ENCODE results near the gene S100A10. TPM values are rescaled to one million over a fixed set of nuclear protein-coding genes. Genes with fewer than 3 reads are reported as not detected.

Gene S100A10
- total and polyA plus RNA-seq, 4 donors, result 7.0 to 99.5 (median 35.4) TPM

DNA sequence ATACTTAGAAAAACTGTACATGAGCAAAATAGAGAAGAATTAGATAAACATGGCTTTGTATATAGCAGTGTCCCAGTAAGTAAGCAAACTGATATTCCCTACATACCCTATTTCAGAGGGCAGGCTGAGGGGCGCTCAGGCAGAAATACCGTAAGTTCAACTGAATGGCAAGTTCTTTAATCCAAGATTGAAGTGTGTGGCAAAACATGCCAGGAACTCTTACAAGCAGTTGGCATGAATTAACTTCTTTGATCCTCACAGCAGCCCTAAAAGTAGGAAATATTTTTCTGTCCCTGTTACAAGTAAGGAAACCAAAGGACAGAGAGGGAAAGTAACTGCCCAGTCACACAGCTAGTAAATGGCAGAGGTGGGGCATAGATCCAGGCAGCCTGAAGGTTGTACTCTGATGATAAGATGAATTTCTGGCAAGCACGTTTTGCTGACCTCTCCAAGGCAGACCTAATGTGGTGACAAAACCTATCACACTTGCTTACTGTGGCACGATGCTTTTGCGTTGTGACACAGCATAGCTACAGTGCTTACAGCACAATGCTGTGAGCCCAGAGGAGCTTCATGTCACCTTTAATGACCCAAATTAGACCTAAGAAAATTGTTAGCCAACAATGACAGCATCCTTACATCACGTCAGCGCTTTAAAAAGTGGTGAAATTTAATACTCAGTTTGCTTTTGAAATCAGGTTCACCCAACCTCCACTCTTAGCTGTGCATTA lies 49.4 kb downstream of the S100A10 start (continued):
- TF ChIP-seq, protein P1, sequence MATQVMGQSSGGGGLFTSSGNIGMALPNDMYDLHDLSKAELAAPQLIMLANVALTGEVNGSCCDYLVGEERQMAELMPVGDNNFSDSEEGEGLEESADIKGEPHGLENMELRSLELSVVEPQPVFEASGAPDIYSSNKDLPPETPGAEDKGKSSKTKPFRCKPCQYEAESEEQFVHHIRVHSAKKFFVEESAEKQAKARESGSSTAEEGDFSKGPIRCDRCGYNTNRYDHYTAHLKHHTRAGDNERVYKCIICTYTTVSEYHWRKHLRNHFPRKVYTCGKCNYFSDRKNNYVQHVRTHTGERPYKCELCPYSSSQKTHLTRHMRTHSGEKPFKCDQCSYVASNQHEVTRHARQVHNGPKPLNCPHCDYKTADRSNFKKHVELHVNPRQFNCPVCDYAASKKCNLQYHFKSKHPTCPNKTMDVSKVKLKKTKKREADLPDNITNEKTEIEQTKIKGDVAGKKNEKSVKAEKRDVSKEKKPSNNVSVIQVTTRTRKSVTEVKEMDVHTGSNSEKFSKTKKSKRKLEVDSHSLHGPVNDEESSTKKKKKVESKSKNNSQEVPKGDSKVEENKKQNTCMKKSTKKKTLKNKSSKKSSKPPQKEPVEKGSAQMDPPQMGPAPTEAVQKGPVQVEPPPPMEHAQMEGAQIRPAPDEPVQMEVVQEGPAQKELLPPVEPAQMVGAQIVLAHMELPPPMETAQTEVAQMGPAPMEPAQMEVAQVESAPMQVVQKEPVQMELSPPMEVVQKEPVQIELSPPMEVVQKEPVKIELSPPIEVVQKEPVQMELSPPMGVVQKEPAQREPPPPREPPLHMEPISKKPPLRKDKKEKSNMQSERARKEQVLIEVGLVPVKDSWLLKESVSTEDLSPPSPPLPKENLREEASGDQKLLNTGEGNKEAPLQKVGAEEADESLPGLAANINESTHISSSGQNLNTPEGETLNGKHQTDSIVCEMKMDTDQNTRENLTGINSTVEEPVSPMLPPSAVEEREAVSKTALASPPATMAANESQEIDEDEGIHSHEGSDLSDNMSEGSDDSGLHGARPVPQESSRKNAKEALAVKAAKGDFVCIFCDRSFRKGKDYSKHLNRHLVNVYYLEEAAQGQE (IDR thresholded peaks at IDR 0.05), result no peak
- TF ChIP-seq, protein P2, sequence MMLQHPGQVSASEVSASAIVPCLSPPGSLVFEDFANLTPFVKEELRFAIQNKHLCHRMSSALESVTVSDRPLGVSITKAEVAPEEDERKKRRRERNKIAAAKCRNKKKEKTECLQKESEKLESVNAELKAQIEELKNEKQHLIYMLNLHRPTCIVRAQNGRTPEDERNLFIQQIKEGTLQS (IDR thresholded peaks at IDR 0.05), result no peak
- TF ChIP-seq NR2F2 (IDR thresholded peaks at IDR 0.05), result no peak

DNA sequence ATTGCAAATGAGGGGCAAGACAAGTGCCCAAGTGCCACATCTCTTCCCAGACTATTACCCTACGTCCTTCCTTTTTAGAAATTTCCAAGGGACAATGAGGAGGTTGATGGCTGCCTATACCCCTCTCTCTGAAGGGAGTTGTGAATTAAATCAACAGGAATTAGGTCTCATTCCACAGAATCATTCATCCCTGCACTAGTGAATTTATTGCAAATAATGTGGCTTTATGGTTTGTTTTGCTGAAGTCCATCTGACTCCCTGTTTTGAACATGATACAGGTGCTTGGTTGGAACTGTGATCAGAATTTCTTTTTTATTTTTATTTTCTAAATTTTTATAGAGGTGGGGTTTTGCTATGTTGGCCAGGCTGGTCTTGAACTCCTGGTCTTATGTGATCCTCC lies 50.1 kb downstream of the S100A10 start:
- no peak for TF ChIP-seq HNF4G (IDR thresholded peaks at IDR 0.05)
- TF ChIP-seq FOXA2 (IDR thresholded peaks at IDR 0.05), result no peak
- TF ChIP-seq, protein P3, sequence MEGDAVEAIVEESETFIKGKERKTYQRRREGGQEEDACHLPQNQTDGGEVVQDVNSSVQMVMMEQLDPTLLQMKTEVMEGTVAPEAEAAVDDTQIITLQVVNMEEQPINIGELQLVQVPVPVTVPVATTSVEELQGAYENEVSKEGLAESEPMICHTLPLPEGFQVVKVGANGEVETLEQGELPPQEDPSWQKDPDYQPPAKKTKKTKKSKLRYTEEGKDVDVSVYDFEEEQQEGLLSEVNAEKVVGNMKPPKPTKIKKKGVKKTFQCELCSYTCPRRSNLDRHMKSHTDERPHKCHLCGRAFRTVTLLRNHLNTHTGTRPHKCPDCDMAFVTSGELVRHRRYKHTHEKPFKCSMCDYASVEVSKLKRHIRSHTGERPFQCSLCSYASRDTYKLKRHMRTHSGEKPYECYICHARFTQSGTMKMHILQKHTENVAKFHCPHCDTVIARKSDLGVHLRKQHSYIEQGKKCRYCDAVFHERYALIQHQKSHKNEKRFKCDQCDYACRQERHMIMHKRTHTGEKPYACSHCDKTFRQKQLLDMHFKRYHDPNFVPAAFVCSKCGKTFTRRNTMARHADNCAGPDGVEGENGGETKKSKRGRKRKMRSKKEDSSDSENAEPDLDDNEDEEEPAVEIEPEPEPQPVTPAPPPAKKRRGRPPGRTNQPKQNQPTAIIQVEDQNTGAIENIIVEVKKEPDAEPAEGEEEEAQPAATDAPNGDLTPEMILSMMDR (IDR thresholded peaks at IDR 0.05; ENCODE audit: low read depth, low read length, missing input control), result no peak
- no peak for TF ChIP-seq JUND (IDR thresholded peaks at IDR 0.05)
- TF ChIP-seq, protein P4, sequence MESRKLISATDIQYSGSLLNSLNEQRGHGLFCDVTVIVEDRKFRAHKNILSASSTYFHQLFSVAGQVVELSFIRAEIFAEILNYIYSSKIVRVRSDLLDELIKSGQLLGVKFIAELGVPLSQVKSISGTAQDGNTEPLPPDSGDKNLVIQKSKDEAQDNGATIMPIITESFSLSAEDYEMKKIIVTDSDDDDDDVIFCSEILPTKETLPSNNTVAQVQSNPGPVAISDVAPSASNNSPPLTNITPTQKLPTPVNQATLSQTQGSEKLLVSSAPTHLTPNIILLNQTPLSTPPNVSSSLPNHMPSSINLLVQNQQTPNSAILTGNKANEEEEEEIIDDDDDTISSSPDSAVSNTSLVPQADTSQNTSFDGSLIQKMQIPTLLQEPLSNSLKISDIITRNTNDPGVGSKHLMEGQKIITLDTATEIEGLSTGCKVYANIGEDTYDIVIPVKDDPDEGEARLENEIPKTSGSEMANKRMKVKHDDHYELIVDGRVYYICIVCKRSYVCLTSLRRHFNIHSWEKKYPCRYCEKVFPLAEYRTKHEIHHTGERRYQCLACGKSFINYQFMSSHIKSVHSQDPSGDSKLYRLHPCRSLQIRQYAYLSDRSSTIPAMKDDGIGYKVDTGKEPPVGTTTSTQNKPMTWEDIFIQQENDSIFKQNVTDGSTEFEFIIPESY (IDR thresholded peaks at IDR 0.05), result no peak
- TF ChIP-seq RXRA (IDR thresholded peaks at IDR 0.05), result no peak
- no peak for TF ChIP-seq YY1 (IDR thresholded peaks at IDR 0.05)
- TF ChIP-seq, protein P5, sequence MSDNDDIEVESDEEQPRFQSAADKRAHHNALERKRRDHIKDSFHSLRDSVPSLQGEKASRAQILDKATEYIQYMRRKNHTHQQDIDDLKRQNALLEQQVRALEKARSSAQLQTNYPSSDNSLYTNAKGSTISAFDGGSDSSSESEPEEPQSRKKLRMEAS (IDR thresholded peaks at IDR 0.05), result no peak
- no peak for TF ChIP-seq GABPA (IDR thresholded peaks at IDR 0.05 in 1 of 2, conservative IDR thresholded peaks at IDR 0.05 in 1 of 2)
- TF ChIP-seq, protein P1 (IDR thresholded peaks at IDR 0.05), result no peak
- TF ChIP-seq NR2F2 (IDR thresholded peaks at IDR 0.05), result no peak
- no peak for TF ChIP-seq TAF1 (conservative IDR thresholded peaks at IDR 0.05)
- no peak for TF ChIP-seq FOXA1 (IDR thresholded peaks at IDR 0.05)
- TF ChIP-seq, protein P2 (IDR thresholded peaks at IDR 0.05), result no peak
- no peak for DNase-seq (ENCODE audit: low spot score)
- no peak overlapping the region for H3K9ac ChIP-seq (ENCODE audit: low read depth in 1 of 2, low read length in 2 of 2)
- H3K9me3 ChIP-seq (ENCODE audit: control insufficient read depth in 4 of 4, low read length in 3 of 4), result no peaks in the 10 kb centered on the region
- no peaks in the 10 kb centered on the region for H3K27me3 ChIP-seq (ENCODE audit: control insufficient read depth in 4 of 4, insufficient read depth in 4 of 4, low read length in 3 of 4)
- H3K4me1 ChIP-seq (ENCODE audit: control insufficient read depth in 4 of 4, insufficient read depth in 4 of 4, low read length in 3 of 4), result peaks cover 0 to 1% (median 0%) of the 10 kb centered on the region in 4 donors
- H3K4me3 ChIP-seq (ENCODE audit: low read depth in 1 of 3, low read length in 3 of 3), result no peak overlapping the region
- H3K27ac ChIP-seq (ENCODE audit: low read depth in 1 of 2, low read length in 2 of 2), result no peak overlapping the region
- WGBS, result 96% methylated on average over 1 of the region's 1 CpG
- H3K36me3 ChIP-seq (ENCODE audit: control insufficient read depth in 4 of 4, insufficient read depth in 3 of 4, low read depth in 1 of 4, low read length in 3 of 4), result no peaks in the 10 kb centered on the region
